HUES64 (cell line): ENCODE results near the gene PAPOLG.
"Not testable (repeated sequence)": the region's sequence is repeated elsewhere in the genome, so short reads cannot be mapped to it uniquely, and the experiment has no call there.

ENCODE experiments used
- H3K27ac ChIP-seq: 2 replicates; pipeline ENCODE4 v1.7.0; 2013; ENCODE audit warnings: low read depth, low read length, inconsistent platforms
- H3K27me3 ChIP-seq: 2 replicates; pipeline ENCODE4 v1.6.1; 2013; ENCODE audit warnings: mild to moderate bottlenecking, low read length; ENCODE audit not compliant: insufficient read depth
- H3K36me3 ChIP-seq: 2 replicates; pipeline ENCODE4 v1.6.1; 2013; ENCODE audit warnings: mild to moderate bottlenecking, low read length; ENCODE audit not compliant: insufficient read depth
- H3K4me1 ChIP-seq: 2 replicates; pipeline ENCODE4 v1.6.1; 2013; ENCODE audit warnings: mild to moderate bottlenecking, low read length, moderate library complexity; ENCODE audit not compliant: insufficient read depth
- H3K4me3 ChIP-seq: 2 replicates; pipeline ENCODE4 v1.5.1; 2013; ENCODE audit warnings: mild to moderate bottlenecking, low read length, moderate library complexity
- H3K9ac ChIP-seq: 2 replicates; pipeline ENCODE4 v1.6.1; 2013; ENCODE audit warnings: mild to moderate bottlenecking, low read depth, low read length
- H3K9me3 ChIP-seq: 2 replicates; pipeline ENCODE4 v1.6.1; 2013; ENCODE audit warnings: low read depth, low read length; ENCODE audit not compliant: insufficient read depth
- WGBS: fragments of 150-250, 120-280 bp; methylation state at CpG from one replicate; pipeline ENCODE4 v1.1.7; 2013; ENCODE audit warnings: missing lambda C conversion rate; 5-methylcytosine and 5-hydroxymethylcytosine counted together

PAPOLG gene

DNA sequence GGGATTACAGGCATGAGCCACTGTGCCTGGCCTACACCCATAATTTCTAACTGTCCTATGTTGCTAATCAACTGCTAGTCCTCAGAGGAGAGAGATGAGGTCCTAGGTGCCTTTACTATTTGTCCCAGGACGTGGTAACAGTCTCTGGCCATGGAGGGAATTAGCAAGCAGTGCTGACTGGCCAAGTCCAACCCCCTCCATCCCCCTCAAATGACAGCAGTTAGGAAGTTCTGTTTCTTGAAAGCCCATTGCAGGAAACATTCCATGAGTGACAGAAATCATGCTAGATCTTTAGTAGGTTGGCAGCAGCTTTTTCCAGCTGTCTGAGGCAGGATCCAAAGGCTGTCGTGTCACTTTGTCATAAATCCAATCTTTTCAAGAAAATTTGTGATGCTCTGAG lies 69.6 kb downstream of the PAPOLG start:
- Histone ChIP-seq H3K4me1 (no peaks in the 10 kb centered on the region), H3K27me3 (no peaks in the 10 kb centered on the region), H3K27ac (no peak overlapping the region), H3K9ac (no peak overlapping the region), H3K9me3 (no peaks in the 10 kb centered on the region), H3K4me3 (no peak overlapping the region), H3K36me3 (no peaks in the 10 kb centered on the region)
- WGBS = 92% methylated on average over 2 of the region's 2 CpGs

DNA sequence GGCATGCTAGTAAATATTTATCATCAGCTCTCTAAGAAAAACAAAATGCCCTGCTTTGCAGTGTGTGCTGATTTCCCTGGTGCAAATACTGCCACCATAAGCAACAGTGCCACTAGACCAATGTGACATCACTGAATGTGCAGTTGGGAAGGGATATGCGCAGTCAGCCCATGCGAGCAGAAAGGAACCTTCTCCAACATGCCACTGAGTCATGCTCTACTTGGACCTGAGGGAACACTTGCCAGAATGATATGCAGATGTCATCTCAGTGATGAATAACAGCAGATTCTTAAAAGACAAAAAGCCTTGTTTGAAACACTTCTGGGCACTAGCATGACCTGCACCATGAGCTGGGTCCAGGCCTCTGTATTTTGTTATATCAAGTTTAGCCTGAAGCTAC lies 70.0 kb downstream of the PAPOLG start:
- no peaks in the 10 kb centered on the region for H3K27me3 ChIP-seq
- 91% methylated on average over 2 of the region's 2 CpGs for WGBS
- H3K27ac ChIP-seq = no peak overlapping the region
- H3K9me3 ChIP-seq = no peaks in the 10 kb centered on the region
- H3K9ac ChIP-seq = no peak overlapping the region
- H3K4me3 ChIP-seq = no peak overlapping the region
- no peaks in the 10 kb centered on the region for H3K4me1 ChIP-seq
- no peaks in the 10 kb centered on the region for H3K36me3 ChIP-seq

DNA sequence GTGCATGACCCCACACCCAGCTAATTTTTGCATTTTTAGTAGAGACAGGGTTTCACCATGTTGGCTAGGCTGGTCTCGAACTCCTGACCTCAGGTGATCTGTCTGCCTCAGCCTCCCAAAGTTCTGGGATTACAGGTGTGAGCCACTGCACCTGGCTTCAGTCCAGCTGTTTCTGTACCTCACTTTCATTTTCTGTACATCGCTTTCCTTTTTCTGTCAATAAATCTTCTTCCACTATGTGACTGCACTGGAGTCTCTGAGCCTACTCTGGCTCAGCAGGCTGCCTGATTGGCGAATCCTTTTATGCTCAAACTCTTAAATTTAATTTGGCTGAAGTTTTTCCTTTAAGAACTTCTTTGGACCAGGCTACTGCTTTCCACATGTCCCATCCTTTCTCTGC lies 70.8 kb downstream of the PAPOLG start:
- not testable (repeated sequence) for H3K4me1 ChIP-seq, H3K36me3 ChIP-seq, H3K9me3 ChIP-seq, H3K27me3 ChIP-seq, H3K9ac ChIP-seq, H3K27ac ChIP-seq, H3K4me3 ChIP-seq
- 97% methylated on average over 3 of the region's 3 CpGs for WGBS

DNA sequence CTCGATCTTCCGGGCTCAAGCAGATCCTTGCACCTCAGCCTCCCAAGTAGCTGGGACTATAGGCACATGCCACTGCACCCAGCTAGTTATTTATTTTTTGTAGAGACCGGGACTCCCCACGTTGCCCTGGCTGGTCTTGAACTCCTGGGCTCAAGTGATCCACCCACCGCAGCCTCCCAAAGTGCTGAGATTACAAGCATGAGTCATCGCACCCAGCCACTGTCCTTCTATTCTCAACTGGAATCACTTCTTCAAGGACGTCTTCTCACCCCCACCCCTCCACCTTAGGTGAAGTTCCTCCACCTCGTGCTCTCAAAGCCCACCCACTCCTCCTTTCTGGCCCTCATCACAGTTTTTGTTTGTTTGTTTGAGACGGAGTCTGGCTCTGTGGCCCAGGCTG lies 71.3 kb downstream of the PAPOLG start:
- Histone ChIP-seq H3K9me3 (no peaks in the 10 kb centered on the region), H3K36me3 (no peaks in the 10 kb centered on the region), H3K4me3 (no peak overlapping the region), H3K4me1 (no peaks in the 10 kb centered on the region), H3K27me3 (no peaks in the 10 kb centered on the region), H3K9ac (no peak overlapping the region), H3K27ac (no peak overlapping the region)
- WGBS = 83% methylated on average over 9 of the region's 9 CpGs

DNA sequence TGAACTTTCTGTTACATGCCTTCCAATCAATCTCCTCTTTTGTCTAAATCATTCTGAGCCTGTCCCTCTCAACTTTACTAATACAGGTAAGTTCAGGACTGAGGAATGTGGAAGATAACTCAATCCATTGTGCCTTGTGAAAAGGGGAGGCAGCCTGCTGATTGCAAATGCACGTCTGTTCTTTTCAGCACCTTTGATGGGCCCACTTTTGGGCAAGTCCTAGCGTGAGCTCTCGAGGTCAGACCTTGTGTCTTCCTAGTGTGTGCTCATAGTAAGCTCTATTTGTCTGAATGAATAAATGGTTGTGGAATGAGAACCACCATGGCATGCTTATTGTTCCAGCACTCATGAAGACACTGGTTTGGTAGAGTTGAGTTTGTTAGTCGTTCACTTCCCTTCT lies 74.9 kb downstream of the PAPOLG start:
- peaks cover 18% of the 10 kb centered on the region for H3K27me3 ChIP-seq
- H3K36me3 ChIP-seq = no peaks in the 10 kb centered on the region
- H3K4me3 ChIP-seq = no peak overlapping the region
- no peak overlapping the region for H3K27ac ChIP-seq
- H3K4me1 ChIP-seq = no peaks in the 10 kb centered on the region
- no peaks in the 10 kb centered on the region for H3K9me3 ChIP-seq
- 86% methylated on average over 4 of the region's 4 CpGs for WGBS
- H3K9ac ChIP-seq = no peak overlapping the region

DNA sequence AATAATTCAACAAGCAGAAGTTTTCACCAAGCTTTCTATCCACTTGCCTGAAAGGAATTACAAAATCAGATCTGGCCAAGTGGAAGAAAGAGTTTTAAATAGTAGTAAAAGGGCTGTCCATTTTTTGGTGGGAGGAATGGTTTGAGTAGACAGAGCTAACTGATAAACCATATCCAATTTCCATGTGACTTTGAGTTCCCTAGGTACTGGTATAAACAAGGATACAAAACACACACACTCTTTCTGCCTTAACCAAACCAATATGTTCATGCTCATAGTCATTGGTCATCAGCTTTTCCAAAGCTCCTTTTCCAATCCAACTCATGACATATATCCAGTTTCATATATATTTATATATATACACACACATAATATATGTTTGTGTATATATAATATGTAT lies 75.9 kb downstream of the PAPOLG start:
- H3K27ac ChIP-seq = no peak overlapping the region
- no peaks in the 10 kb centered on the region for H3K9me3 ChIP-seq
- H3K4me1 ChIP-seq = no peaks in the 10 kb centered on the region
- H3K9ac ChIP-seq = no peak overlapping the region
- H3K27me3 ChIP-seq = peaks cover 27% of the 10 kb centered on the region
- H3K36me3 ChIP-seq = no peaks in the 10 kb centered on the region
- no peak overlapping the region for H3K4me3 ChIP-seq

DNA sequence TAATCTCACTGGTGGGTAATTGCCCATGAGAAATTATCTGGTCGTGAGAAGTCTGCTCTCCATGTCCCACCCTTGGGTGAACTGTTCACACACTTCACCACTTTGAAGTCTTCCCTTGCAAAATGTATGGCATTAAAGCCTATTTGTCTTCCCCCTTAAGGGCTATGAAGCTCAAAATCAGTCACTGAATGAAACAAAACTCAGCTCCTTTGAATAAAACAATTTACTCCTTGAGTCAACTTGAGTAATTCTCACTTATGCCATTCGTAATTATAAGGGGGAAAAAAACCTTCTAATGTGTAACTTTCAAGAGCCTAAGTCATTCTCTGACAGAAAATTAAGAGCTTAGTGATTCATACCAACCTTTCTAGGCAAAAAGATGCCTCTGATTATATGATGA lies 76.6 kb downstream of the PAPOLG start:
- Histone ChIP-seq H3K27me3 (peaks cover 34% of the 10 kb centered on the region), H3K9me3 (no peaks in the 10 kb centered on the region), H3K4me1 (no peaks in the 10 kb centered on the region), H3K9ac (no peak overlapping the region), H3K27ac (no peak overlapping the region), H3K36me3 (no peaks in the 10 kb centered on the region), H3K4me3 (no peak overlapping the region)
- 86% methylated on average over 1 of the region's 2 CpGs for WGBS

DNA sequence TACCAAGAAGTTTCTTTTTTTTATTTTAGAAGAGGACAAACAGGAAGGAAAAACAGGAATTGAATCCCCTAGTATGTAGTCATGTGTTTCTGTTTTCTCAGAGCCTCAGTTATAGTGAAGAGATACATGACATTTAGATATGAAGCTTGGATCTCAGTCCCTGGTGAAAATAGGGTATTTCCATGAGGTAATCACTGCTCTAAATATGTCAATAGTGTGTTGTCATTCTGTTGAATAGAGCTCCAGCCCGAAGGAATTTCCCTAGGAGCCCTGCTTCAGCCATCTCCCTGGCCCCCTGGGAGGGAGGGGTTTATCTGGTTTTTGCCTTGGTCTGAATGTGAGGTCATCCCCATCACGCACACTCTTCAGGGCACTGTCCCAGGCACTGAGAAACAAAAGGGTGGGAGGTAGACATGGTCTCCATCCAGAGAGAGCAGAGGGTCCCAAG lies 78.2 kb downstream of the PAPOLG start:
- 66% methylated on average over 2 of the region's 2 CpGs for WGBS

DNA sequence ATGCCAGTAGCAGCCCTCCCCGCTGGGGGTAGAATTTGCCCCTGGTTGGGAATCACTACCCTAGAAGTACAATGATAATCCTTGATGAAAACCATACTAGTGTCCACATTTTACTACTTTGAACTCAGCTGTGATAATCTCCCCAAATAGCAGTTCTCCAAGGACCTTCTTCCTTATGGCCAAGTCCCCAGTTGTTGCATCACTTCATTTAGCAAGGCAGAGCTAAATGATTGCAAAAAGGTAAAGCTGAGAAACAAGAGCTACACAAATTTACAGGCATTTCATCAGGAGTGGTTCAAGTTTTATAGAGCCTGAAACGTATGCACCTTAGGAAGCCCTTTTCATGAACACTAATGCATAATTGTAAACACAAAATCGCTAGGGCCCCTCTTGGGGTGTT lies 80.4 kb downstream of the PAPOLG start:
- Histone ChIP-seq H3K4me1 (no peaks in the 10 kb centered on the region), H3K4me3 (no peak overlapping the region), H3K9ac (no peak overlapping the region), H3K27ac (no peak overlapping the region), H3K9me3 (no peaks in the 10 kb centered on the region), H3K36me3 (no peaks in the 10 kb centered on the region), H3K27me3 (peaks cover 66% of the 10 kb centered on the region)
- 98% methylated on average over 3 of the region's 3 CpGs for WGBS

More for the DNA sequence above, 78.2 kb downstream of the PAPOLG start:
- Histone ChIP-seq H3K9ac (no peak overlapping the region), H3K36me3 (no peaks in the 10 kb centered on the region), H3K27me3 (peaks cover 49% of the 10 kb centered on the region), H3K27ac (no peak overlapping the region), H3K9me3 (no peaks in the 10 kb centered on the region), H3K4me1 (no peaks in the 10 kb centered on the region), H3K4me3 (no peak overlapping the region)

DNA sequence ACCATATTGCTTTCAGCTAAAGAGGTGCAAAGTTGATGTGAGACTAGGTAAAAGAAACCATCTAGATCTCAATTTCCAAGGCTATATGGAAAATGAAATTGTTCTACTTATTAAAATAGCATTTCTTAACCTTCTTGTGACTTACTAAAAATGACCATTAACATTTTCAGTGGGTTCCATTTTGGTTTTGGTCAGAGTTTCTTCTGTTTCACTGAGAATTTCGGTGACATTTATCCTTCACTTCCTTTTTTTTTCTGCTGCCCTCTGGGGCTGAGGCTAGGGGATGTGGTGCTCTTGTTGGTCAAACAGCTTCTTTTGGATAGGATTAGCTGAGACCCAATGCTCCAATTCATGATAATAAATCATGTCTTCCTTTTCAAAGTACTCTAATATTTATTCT lies 81.1 kb downstream of the PAPOLG start:
- no peaks in the 10 kb centered on the region for H3K36me3 ChIP-seq
- H3K4me3 ChIP-seq = no peak overlapping the region
- no peaks in the 10 kb centered on the region for H3K9me3 ChIP-seq
- peaks cover 69% of the 10 kb centered on the region for H3K27me3 ChIP-seq
- no peak overlapping the region for H3K9ac ChIP-seq
- no peak overlapping the region for H3K27ac ChIP-seq
- WGBS = no CpG with 5 or more reads among the region's 1 CpG
- H3K4me1 ChIP-seq = no peaks in the 10 kb centered on the region

DNA sequence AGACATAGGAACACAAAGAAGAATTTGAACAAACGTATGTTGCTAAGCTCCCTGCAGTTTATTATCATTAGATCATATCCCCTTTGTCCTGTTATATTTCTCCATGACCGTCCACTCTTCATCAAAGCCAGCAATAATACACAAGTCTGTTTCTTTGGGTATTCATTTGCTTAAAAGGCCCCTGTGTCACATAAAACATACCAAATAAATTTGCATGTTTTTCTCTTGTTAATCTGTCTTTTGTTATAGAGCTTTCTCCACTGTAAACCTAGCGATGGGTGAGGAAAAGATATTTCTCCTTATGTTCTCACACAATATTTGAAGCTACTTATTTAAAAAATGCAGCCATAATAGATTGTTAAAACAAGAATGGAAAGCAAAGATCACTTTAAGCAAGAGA lies 82.4 kb downstream of the PAPOLG start:
- H3K9me3 ChIP-seq = no peaks in the 10 kb centered on the region
- no peak overlapping the region for H3K9ac ChIP-seq
- WGBS = 63% methylated on average over 2 of the region's 3 CpGs
- H3K27ac ChIP-seq = no peak overlapping the region
- peaks cover 76% of the 10 kb centered on the region for H3K27me3 ChIP-seq
- H3K4me3 ChIP-seq = no peak overlapping the region
- no peaks in the 10 kb centered on the region for H3K4me1 ChIP-seq
- H3K36me3 ChIP-seq = no peaks in the 10 kb centered on the region

DNA sequence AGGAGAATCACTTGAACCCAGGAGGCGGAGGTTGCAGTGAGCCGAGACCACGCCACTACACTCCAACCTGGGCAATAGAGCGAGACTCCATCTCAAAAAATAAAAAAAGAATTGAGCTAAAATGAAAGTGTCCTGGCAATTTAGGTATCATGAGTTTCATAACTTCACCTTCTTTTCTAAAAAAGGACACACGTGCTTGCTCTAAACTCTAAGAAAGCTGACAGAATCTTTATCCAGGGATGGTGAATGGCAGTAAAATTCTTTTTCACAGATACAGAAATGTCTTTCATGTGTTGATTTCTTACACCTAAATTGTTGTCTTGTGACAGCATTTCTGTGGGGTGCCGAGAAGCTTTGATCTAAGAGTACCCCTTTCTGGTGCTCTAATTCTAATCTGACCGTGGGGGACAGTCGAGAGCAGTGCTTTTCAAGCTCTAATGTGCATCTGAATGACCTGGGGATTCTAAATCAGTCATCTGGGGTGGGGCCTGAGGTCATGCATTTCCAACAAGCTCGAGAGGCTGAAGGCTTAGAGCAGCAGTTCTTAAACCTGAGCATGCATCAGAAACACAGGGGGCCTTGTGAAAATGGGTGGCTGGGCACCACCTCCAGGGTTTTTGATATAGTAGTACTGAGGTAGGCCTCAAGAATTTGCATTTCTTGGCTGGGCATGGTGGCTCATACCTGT lies 83.2 kb downstream of the PAPOLG start:
- Histone ChIP-seq H3K27ac (no peak overlapping the region), H3K4me3 (no peak overlapping the region), H3K4me1 (no peaks in the 10 kb centered on the region), H3K9ac (no peak overlapping the region), H3K36me3 (no peaks in the 10 kb centered on the region), H3K9me3 (no peaks in the 10 kb centered on the region), H3K27me3 (peaks cover 75% of the 10 kb centered on the region)
- 57% methylated on average over 8 of the region's 9 CpGs for WGBS
